Activated T-cell treated with anti-CD3 and anti-CD28 coated beads, Interleukin-2, amount 50 U/mL, for 72 hours (primary cell): ENCODE measurements around the gene UGT1A9. TPM values are rescaled to one million over a fixed set of nuclear protein-coding genes. Genes with fewer than 3 reads are reported as not detected.
"Not testable (repeated sequence)": the region's sequence is repeated elsewhere in the genome, so short reads cannot be mapped to it uniquely, and the experiment has no call there.

Experiments
- ATAC-seq, 2 donors: fragments of 150-1000 bp; cut with Tn5 transposase; replicated peaks in 1 of 2; 2 replicates each; pipeline ENCODE4 v1.10.0; 2021; ENCODE audit warnings: moderate library complexity in 2 of 2, mild to moderate bottlenecking in 1 of 2
- DNase-seq, 2 donors: peaks; one replicate each; pipeline ENCODE4 v3.0.0; 2021 to 2022; ENCODE audit warnings: mixed read lengths in 1 of 2
- H3K27ac Mint-ChIP-seq: one replicate; pipeline ENCODE4 v1.8.0; 2022; ENCODE audit warnings: mild to moderate bottlenecking, moderate library complexity, mixed read lengths
- H3K27me3 Mint-ChIP-seq: one replicate; pipeline ENCODE4 v1.8.0; 2022; ENCODE audit warnings: low read depth, mixed read lengths
- H3K36me3 Mint-ChIP-seq, 2 donors: one replicate each; pipeline ENCODE4 v1.8.0; 2022; ENCODE audit warnings: mixed read lengths in 2 of 2, mild to moderate bottlenecking in 1 of 2; ENCODE audit not compliant: insufficient read depth in 2 of 2
- H3K4me1 Mint-ChIP-seq: one replicate; pipeline ENCODE4 v1.8.0; 2022; ENCODE audit warnings: low read depth, mixed read lengths
- H3K4me3 Mint-ChIP-seq, 2 donors: one replicate each; pipeline ENCODE4 v1.8.0; 2022; ENCODE audit warnings: mild to moderate bottlenecking in 2 of 2, mixed read lengths in 2 of 2, moderate library complexity in 2 of 2
- H3K9me3 Mint-ChIP-seq, 2 donors: one replicate each; pipeline ENCODE4 v1.8.0; 2022; ENCODE audit warnings: mixed read lengths in 2 of 2
- total RNA-seq, 2 donors: library from RNA; stranded (reverse); gene quantifications; one replicate each; pipeline ENCODE4 v1.2.3, GENCODE V29; 2022

UGT1A9 gene
- total RNA-seq, 2 donors from 2014 or later, result not detected

DNA sequence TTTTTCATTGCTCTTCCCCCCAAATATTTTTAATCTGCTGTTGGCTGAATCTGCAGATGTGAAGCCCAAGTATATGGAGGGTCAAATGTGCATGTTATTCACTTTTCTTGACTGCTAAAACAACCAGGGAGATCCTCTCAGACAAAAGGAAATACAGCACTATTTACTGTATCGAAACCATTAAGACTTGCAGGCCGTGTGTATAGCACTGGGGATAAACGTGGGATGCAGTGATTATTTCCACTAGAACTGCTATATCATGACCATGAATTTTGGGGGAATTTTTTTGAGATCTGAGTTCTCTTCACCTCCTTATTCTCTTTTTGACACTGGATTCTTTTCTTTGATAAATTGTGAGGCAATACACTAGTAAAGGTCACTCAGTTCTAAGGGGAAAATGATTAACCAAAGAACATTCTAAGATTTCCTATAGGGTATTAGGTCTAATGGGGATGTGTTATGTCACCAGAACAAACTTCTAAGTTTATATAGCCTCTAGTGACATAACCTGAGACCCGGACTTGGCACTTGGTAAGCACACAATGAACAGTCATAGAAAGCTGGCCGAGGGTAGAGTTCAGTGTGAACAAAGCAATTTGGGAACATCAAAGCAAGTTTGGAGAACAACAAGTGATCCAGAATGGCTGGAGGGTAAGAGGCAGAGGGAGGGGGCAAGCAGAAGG lies 73.5 kb downstream of the UGT1A9 start:
- Mint-ChIP-seq H3K4me3 (no peak overlapping the region), H3K4me1 (no peaks in the 10 kb centered on the region), H3K36me3 (peaks cover 0 to 2% of the 10 kb centered on the region in 2 donors), H3K9me3 (peaks cover 0 to 4% of the 10 kb centered on the region in 2 donors), H3K27ac (no peak overlapping the region), H3K27me3 (peaks cover 14% of the 10 kb centered on the region)
- ATAC-seq (no peak), DNase-seq (no peak)

DNA sequence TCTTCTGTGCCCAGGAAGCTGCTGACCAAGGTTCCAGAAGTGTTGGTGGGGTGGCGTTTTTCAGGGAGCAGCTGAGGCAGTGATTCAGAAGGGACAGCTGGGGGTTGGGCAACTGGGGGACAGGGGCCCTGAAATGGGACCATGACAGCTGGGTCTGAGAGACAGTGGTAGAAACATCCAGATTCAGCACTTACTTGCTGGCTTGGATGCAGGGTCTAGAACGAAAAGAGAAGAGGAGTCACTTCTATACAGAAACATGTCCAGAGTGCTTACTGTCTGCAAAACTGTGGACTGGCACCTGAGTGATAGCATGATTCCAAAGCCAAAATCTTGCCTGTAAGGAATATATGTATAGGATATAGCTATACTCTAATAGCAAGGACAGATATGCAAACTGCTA lies 74.1 kb downstream of the UGT1A9 start:
- not testable (repeated sequence) for H3K4me1 Mint-ChIP-seq, DNase-seq, H3K27ac Mint-ChIP-seq, ATAC-seq, H3K36me3 Mint-ChIP-seq, H3K4me3 Mint-ChIP-seq, H3K9me3 Mint-ChIP-seq
- peaks cover 14% of the 10 kb centered on the region for H3K27me3 Mint-ChIP-seq

DNA sequence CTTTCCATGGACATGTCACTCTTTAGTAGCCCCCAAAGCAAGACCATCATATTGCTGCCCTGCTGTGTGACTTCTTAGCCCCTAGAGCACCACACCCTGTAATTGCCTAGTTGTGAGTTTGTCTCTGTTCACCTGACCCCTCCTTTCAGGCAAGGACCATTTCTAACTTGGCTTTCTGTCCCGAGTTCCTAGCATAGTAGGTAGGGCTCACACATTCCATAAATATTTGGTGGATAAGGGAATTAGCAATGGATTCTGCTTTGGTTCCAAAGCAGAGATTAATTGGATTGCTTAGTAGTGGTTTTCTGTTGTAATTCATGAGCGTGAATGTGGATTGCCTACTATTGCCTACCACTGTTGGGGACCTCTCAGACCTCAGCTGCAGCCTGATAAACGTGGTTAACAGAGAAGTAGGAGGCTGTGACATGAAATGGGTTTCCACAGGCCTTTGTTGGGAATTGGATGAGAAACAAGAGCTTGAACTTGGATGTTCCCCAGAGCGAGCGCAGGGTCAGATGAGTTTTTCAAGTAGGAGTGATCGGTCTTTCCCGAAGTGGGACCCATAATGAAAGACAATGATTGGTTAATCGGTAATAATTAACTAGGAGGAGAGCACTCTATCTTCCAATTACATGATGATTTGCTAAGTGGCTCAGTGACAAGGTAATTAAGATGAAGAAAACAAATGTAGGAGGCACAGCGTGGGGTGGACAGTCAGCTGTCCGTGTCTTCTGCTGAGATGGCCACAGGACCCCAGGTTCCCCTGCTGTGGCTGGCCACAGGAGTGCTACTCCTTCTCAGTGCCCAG lies 75.0 kb downstream of the UGT1A9 start:
- Mint-ChIP-seq H3K4me3 (no peak overlapping the region), H3K27ac (no peak overlapping the region), H3K36me3 (peaks cover 1 to 4% of the 10 kb centered on the region in 2 donors), H3K9me3 (peaks cover 4 to 5% of the 10 kb centered on the region in 2 donors), H3K4me1 (no peaks in the 10 kb centered on the region), H3K27me3 (peaks cover 14% of the 10 kb centered on the region)
- ATAC-seq (no peak), DNase-seq (no peak)

DNA sequence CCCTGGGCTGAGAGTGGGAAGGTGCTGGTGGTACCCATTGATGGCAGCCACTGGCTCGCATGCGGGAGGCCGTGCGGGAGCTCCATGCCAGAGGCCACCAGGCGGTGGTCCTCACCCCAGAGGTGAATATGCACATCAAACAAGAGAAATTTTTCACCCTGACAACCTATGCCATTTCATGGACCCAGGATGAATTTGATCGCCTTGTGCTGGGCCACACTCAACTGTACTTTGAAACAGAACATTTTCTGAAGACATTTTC lies 75.5 kb downstream of the UGT1A9 start:
- Mint-ChIP-seq H3K36me3 (peaks cover 1 to 4% of the 10 kb centered on the region in 2 donors), H3K4me1 (no peaks in the 10 kb centered on the region), H3K9me3 (peaks cover 4 to 5% of the 10 kb centered on the region in 2 donors), H3K27me3 (peaks cover 14% of the 10 kb centered on the region), H3K27ac (no peak overlapping the region), H3K4me3 (no peak overlapping the region)
- DNase-seq (no peak), ATAC-seq (no peak)

GRCh38 chr2:233750689-233751088 lies 79.0 kb downstream of the UGT1A9 start:
- not testable (repeated sequence) for H3K9me3 Mint-ChIP-seq, DNase-seq, H3K36me3 Mint-ChIP-seq, H3K4me1 Mint-ChIP-seq, H3K4me3 Mint-ChIP-seq, ATAC-seq, H3K27ac Mint-ChIP-seq
- H3K27me3 Mint-ChIP-seq, result peaks cover 20% of the 10 kb centered on the region

DNA sequence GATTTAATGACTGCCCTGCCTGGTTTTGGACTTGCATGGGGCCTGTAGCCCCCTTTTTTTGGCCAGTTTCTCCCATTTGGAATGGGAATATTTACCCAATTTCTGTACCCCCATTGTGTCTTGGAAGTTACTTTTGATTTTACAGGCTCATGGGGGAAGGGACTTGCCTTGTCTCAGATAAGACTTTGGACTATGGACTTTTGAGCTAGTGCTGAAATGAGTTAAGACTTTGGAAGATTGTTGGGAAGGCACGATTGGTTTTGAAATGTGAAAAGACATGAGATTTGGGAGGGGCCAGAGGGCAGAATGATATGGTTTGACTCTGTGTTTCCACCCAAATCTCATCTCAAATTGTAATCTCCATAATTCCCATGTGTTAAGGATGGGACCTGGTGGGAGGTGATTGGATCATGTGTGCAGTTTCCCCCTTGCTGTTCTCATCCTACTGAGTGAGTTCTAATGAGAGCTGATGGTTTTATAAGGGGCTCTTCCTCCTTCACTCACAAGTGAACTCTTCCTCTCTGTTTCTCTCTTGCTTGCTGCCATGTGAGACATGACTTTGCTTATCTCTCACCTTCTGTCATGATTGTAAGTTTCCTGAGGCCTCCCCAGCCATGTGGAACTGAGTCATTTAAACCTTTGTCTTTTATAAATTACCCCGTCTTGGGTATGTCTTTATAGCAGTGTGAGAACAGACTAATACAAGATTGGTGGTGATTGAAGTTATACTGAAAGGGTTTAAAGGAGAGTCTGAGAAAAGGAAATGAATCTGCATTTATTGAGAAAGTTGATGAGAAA lies 79.7 kb downstream of the UGT1A9 start:
- H3K36me3 Mint-ChIP-seq, H3K27ac Mint-ChIP-seq, DNase-seq, ATAC-seq, H3K9me3 Mint-ChIP-seq, H3K4me3 Mint-ChIP-seq, H3K4me1 Mint-ChIP-seq: not testable (repeated sequence)
- H3K27me3 Mint-ChIP-seq, result peaks cover 20% of the 10 kb centered on the region

GRCh38 chr2:233754872-233755611 lies 83.3 kb downstream of the UGT1A9 start:
- ATAC-seq (no peak), DNase-seq (no peak)
- Mint-ChIP-seq H3K36me3 (peaks cover 1 to 4% of the 10 kb centered on the region in 2 donors), H3K27me3 (peaks cover 6% of the 10 kb centered on the region), H3K4me3 (no peak overlapping the region), H3K27ac (no peak overlapping the region), H3K9me3 (peaks cover 0 to 5% of the 10 kb centered on the region in 2 donors), H3K4me1 (no peaks in the 10 kb centered on the region)

DNA sequence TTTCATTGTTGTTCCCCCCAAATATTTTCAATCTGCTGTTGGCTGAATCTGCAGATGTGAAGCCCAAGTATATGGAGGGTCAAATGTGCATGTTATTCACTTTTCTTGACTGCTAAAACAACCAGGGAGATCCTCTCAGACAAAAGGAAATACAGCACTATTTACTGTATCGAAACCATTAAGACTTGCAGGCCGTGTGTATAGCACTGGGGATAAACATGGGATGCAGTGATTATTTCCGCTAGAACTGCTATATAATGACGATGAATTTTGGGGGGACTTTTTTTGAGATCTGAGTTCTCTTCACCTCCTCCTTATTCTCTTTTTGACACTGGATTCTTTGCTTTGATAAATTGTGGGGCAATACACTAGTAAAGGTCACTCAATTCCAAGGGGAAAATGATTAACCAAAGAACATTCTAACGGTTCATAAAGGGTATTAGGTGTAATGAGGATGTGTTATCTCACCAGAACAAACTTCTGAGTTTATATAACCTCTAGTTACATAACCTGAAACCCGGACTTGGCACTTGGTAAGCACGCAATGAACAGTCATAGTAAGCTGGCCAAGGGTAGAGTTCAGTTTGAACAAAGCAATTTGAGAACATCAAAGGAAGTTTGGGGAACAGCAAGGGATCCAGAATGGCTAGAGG lies 84.9 kb downstream of the UGT1A9 start:
- no peaks in the 10 kb centered on the region for H3K4me1 Mint-ChIP-seq
- no peak overlapping the region for H3K4me3 Mint-ChIP-seq
- ATAC-seq (no peak), DNase-seq (no peak)
- H3K36me3 Mint-ChIP-seq, result peaks cover under 1 to 1% of the 10 kb centered on the region in 2 donors
- H3K27me3 Mint-ChIP-seq, result peaks cover 6% of the 10 kb centered on the region
- no peak overlapping the region for H3K27ac Mint-ChIP-seq
- H3K9me3 Mint-ChIP-seq, result peaks cover 0 to under 1% of the 10 kb centered on the region in 2 donors

DNA sequence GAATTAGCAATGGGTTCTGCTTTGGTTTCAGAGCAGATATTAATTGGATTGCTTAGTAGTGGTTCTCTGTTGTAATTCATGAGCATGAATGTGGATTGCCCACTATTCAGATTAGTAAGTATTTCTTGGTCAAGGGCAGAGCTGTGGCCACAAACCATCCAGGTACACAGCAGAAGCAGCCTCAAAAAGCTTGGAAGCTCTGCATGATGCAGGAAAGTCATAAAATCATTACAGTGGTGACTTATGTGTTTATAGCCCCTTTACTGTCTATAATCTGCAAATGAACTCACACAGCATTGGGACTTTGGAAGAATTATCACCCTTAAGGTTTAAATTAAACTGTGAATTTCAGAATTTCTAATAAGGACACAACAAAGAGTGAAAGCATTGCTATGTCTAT lies 86.4 kb downstream of the UGT1A9 start:
- DNase-seq, result no peak
- Mint-ChIP-seq H3K27ac (no peak overlapping the region), H3K4me1 (no peaks in the 10 kb centered on the region), H3K36me3 (no peaks in the 10 kb centered on the region), H3K27me3 (peaks cover under 1% of the 10 kb centered on the region), H3K9me3 (no peaks in the 10 kb centered on the region), H3K4me3 (no peak overlapping the region)
- no peak for ATAC-seq

DNA sequence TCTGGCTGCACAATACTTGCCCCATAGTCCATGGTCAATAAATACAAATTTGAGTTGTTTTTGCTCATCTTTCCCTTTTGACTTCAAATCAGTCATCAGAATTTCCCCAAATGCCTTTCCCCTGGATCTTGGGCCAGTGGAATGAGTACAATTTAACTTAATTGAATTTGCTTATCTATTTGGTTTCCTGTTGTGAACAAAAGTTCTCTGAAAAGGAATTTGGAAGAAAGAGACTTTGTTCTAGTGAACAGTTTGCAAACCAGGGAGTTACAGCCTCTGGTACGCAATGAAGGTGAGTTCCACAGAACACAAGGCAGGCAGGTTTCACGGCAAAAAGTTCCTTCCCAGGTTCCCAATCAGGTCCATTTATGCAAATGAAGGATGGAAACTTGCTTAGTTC lies 87.2 kb downstream of the UGT1A9 start:
- ATAC-seq (no peak), DNase-seq (no peak)
- Mint-ChIP-seq H3K36me3 (no peaks in the 10 kb centered on the region), H3K27me3 (peaks cover 8% of the 10 kb centered on the region), H3K4me3 (no peak overlapping the region), H3K9me3 (no peaks in the 10 kb centered on the region), H3K4me1 (no peaks in the 10 kb centered on the region), H3K27ac (no peak overlapping the region)

DNA sequence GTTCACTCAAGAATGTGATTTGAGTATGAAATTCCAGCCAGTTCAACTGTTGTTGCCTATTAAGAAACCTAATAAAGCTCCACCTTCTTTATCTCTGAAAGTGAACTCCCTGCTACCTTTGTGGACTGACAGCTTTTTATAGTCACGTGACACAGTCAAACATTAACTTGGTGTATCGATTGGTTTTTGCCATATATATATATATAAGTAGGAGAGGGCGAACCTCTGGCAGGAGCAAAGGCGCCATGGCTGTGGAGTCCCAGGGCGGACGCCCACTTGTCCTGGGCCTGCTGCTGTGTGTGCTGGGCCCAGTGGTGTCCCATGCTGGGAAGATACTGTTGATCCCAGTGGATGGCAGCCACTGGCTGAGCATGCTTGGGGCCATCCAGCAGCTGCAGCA lies 88.3 kb downstream of the UGT1A9 start, which contains the start of gene UGT1A1:
Gene UGT1A1, plus strand, starts transcription at position 228 of the 400 bp plus-strand sequence. Its CDS starts 18 bp downstream, at position 246.
- no peaks in the 10 kb centered on the region for H3K9me3 Mint-ChIP-seq
- no peak within 1 kb of the TSS for H3K4me3 Mint-ChIP-seq
- DNase-seq (no peak), ATAC-seq (no peak)
- peaks cover 17% of the 10 kb centered on the region for H3K27me3 Mint-ChIP-seq
- no peaks in the 10 kb centered on the region for H3K36me3 Mint-ChIP-seq
- H3K4me1 Mint-ChIP-seq, result no peaks in the 10 kb centered on the region
- H3K27ac Mint-ChIP-seq, result no peak within 1 kb of the TSS

DNA sequence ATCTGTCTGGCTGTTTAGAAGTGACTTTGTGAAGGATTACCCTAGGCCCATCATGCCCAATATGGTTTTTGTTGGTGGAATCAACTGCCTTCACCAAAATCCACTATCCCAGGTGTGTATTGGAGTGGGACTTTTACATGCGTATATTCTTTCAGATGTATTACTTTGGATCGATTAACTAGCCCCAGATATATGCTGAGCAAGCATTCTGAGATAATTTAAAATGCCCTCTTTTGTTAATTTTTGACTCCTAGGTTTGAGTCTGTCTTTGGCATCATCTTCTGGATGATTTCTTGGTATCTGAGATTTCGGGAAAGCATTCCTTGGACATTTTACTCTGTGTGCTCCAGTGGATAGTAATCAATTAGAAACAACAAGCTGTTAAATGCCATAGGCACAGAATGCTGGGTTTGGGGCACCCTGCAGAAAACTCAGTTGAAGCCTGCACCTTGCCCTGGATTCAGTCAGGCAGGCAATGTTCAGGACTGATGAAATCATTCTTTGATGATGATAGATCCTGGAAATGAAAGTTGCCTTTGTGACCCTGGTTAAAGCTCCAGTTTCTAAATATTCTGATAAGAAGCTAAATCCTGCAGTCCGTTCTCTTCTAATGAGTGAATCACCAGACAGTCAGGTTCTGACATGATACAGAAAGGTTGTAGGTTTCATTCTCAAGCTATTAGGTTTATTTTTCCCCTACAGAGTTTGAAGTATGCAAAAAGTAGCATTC lies 89.5 kb downstream of the UGT1A9 start:
- H3K27ac Mint-ChIP-seq, result no peak overlapping the region
- no peak for DNase-seq
- ATAC-seq, result no peak
- no peaks in the 10 kb centered on the region for H3K36me3 Mint-ChIP-seq
- peaks cover 17% of the 10 kb centered on the region for H3K27me3 Mint-ChIP-seq
- H3K9me3 Mint-ChIP-seq, result no peaks in the 10 kb centered on the region
- H3K4me1 Mint-ChIP-seq, result no peaks in the 10 kb centered on the region
- no peak overlapping the region for H3K4me3 Mint-ChIP-seq
